HG02678 (cell line): ENCODE measurements around the gene MAX.

ENCODE experiments used
- ATAC-seq: cut with Tn5 transposase; IDR thresholded peaks from one replicate; pipeline ENCODE4 v1.9.1; 2021; ENCODE audit warnings: mild to moderate bottlenecking, moderate library complexity; ENCODE audit not compliant: unreplicated experiment

Gene MAX, protein sequence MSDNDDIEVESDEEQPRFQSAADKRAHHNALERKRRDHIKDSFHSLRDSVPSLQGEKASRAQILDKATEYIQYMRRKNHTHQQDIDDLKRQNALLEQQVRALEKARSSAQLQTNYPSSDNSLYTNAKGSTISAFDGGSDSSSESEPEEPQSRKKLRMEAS

DNA sequence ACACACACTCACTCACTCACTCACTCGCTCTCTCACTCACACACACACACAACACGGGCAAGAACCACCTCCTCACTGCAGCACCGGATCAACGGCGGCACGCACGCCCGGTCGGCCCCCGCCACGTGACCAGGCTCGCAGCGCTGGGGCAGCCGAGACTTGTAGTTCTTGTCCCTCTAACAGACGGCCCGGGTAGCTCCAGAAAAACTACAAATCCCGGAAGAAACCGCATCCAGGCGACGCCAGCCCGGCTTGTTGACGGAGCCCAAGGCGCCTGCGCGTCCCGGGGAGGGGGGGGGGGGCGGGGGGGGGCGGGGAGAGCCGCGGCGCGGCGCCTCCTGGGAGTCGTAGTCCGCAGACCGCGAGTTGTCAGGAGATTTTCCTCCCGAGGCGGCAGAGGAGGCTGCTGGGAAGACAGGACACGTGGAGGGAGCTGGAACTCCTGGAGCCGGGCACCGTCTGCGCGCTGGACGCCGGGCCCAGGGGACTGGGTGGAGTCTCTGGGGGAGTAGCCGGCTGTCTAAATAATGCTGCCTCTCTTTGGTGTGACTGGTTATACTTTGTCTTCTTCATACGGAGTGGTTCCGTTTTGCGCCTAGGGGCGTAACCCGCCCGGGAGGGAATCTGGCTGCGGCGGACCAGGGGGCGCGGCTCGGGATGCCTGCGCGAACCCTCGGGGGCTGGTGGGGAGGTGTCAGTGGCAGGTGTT lies at the start of gene MAX:
Gene MAX (minus strand): TSS at position 77 of the 709 bp plus-strand sequence. CDS start 178 bp downstream, outside the sequence.
- ATAC-seq, result peak; percentile 90

- no peak for ATAC-seq
These were observed 49.3 kb upstream of the MAX start for GRCh38 chr14:65151609-65151956.

- no peak for ATAC-seq
These were observed 48.7 kb upstream of the MAX start for GRCh38 chr14:65150898-65151608.

- ATAC-seq, result no peak
These were observed 46.8 kb upstream of the MAX start for GRCh38 chr14:65149116-65149515.

GRCh38 chr14:65144170-65144569 lies 41.9 kb upstream of the MAX start:
- no peak for ATAC-seq

- ATAC-seq, result no peak
These were observed 40.8 kb upstream of the MAX start for GRCh38 chr14:65142914-65143625.

DNA sequence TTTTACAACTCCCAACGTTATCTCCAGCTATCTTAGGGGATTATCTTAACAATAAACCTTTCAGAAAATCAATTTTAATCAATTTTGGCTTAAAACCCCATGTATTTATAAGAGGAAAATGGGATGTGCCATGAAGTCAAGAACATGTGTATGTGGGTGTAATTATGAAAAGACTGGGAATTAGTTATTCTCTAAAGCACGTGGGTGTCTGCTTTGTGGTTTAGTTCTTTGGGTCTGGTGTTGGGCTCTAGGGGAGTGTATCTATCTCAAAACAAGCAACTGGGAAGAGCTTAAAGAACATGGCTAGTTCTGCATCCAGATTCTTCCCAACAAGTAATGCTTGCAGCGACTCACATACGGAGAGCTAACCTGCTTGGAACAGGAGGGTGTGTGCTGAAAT lies 40.1 kb upstream of the MAX start:
- no peak for ATAC-seq

- no peak for ATAC-seq
These were observed 39.2 kb upstream of the MAX start for GRCh38 chr14:65141523-65141922.

- ATAC-seq, result no peak
These were observed 35.5 kb upstream of the MAX start for GRCh38 chr14:65137648-65138307.

GRCh38 chr14:65134651-65135579 lies 32.6 kb upstream of the MAX start:
- ATAC-seq, result no peak

DNA sequence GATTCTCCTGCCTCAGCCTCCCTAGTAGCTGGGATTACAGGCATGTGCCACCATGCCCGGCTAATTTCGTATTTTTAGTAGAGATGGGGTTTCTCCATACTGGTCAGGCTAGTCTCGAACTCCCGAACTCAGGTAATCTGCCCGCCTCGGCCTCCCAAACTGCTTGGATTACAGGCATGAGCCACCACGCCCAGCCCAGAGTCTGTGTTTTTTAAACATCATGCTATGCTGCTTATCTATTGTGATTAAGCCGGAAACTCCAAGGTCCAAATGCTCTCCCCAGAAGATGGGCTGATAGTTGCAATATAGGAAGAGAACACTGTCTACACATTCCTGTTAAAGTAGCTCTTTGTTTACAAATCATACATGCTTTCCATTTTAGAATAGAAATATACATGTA lies 30.5 kb upstream of the MAX start:
- no peak for ATAC-seq

DNA sequence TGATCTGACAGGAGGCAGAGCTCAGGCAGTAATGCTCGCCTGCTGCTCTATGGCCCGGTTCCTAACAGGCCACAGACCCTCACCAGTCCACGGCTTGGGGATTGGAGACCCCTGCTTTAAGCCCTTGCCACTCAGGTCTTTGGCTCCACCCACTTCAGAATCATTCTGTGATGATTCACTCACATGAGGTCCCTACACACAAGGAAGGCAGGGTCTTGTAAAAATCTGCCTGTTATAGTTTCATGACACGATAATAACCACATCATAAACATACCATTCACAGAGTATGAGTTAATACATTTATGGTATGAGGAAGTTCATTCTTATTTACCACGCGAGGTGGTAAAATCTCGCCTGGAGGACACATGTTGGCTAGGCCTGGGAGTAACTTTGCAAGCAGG lies 29.0 kb upstream of the MAX start:
- ATAC-seq, result no peak

- no peak for ATAC-seq
These were observed 25.8 kb upstream of the MAX start for GRCh38 chr14:65128096-65128495.

DNA sequence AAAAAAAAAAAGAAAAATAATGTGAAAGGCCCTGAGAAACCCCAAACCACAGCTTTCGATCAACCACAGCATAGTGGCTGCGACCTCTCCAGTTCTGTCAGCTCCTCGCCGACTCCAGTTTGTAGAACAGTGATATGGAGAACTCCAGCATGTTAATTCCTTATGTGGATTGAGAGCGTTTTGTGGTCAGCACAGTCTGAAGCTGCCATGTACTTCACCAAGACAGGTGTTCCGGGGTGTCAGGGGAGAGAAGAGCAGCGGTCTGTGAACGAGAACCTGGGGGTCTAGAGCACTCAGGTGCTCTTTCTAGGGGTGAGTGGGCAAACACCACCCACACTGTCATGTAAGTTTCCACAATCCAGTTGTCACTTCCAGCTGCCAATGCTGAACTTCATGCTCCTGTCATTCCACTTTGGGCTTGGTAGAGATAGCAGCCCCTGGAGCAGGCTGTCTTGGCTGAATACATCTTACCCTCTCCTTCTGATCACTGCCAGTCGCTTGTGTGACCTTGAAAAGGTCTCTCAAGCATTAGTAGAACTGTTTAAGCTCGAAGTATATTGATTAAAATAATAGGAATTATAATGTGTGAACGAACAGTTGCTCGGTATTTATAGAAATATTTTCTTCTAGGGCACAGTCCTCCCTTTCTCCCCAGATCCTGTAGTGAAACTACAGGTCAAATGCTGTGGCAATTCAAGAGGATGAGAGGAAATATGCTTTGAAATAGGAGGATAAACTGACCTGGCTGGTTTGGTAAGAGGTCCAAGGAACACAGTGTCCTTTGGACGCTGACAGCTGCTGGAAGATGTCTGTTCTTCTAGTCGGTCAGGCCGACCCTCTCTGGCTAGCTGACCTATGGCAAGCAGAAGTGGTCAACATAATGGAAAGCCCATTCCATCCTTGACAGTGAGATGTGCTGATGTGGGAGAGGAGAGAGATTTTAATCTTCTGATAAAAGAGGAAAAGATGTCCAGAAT lies 15.7 kb upstream of the MAX start:
- ATAC-seq, result no peak

DNA sequence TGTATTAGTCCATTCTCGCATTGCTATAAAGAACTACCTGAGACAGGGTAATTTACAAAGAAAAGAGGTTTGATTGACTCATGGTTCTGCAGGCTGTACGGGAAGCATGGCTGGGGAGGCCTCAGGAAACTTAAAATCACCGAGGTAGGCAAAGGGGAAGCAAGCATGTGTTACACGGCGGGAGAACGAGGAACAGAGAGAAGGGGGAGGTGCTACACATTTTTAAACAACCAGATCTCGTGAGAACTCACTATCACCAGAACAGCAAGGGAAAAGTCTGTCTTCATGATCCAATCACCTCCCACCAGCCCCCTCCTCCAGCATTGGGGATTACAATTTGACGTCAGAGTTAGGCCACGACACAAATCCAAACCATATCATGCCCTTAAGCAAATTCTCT lies 13.3 kb upstream of the MAX start:
- no peak for ATAC-seq

DNA sequence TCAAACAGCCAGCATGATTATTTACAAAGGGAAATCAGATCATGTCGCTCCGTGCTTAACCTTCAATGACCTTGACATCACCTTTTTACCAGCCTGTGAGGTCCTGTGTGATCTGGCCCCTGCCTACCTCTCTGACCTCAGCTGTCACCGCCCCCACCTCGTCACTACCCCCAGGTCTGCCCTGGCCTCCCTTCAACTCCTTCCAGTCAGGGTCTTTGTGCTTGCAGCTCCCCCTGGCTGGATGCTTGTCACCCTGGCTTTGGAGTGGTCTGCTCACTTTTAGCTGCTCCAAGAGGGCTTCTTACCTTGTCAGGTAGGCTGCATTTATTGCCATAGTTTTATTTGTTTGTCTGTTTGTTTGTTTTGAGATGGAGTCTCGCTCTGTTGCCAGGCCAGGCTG lies 8.2 kb upstream of the MAX start:
- no peak for ATAC-seq

DNA sequence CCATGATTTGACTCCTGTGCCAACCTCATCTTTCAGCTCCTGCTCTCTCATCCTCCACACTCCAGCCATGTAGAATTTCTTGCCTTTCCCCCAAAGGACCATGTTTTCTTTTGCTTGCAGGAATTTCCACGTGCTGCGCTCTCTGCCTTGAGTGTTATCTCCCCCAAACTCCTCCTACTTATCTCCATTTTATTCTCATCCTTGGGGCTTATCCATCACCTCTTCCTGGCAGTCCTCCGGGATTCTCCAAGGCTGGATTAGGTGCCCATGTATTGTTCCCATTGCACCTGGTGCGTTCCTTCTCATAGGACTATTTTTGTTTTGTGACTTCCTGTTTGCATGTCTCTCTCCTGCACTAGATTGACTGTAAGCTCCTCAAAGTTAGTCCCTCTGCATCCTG lies 7.0 kb upstream of the MAX start:
- no peak for ATAC-seq

- no peak for ATAC-seq
These were observed 4.9 kb upstream of the MAX start for GRCh38 chr14:65107200-65107599.

DNA sequence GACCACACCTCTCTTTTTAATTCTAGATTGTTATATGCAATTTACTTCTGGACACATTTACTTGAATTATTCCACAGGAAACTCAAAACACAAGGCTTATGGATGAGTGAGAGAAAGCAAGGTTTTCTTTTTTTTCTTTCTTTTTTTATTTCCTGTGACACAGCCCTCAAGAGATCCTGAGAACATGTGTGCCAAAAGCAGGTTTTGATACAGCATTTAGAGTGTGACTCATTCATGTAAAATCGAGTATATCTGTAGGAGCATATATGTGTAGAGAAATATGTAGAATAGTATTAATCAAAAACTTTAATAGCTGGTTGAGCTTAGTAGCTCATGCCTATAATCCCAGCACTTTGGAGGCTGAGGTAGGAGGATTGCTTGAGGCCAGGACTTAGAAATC lies 4.4 kb upstream of the MAX start:
- no peak for ATAC-seq
